WTC11 (cell line): Measurements from ENCODE around the gene KLHL11. TPM values are rescaled to one million over a fixed set of nuclear protein-coding genes. Genes with fewer than 3 reads are reported as not detected.

Experiments used
- ATAC-seq: fragments of 200-7000 bp; cut with Tn5 transposase; 2 replicates; pipeline ENCODE4 v1.10.0; 2021; ENCODE audit warnings: mild to moderate bottlenecking, moderate library complexity
- CTCF ChIA-PET: fragments of 300-600 bp; sonication (Branson Sonifier 250); formaldehyde crosslinking; loops from one replicate; lab custom pipeline; 2021; ENCODE audit warnings: antibody characterized with exemption; lab: Charles Lee
- POLR2A ChIA-PET: fragments of 350-600 bp; sonication (Branson Sonifier 250); formaldehyde crosslinking; loops from one replicate; lab custom pipeline; 2021; ENCODE audit warnings: antibody characterized with exemption; lab: Charles Lee
- DNase-seq: peaks from one replicate; pipeline ENCODE4 v3.0.0; 2021; ENCODE audit warnings: low spot score
- H3K27ac Mint-ChIP-seq: 2 replicates; pipeline ENCODE4 v1.8.0; 2021; ENCODE audit warnings: mixed read lengths
- H3K27me3 Mint-ChIP-seq: 2 replicates; pipeline ENCODE4 v1.8.0; 2021; ENCODE audit warnings: low read depth, mild to moderate bottlenecking, moderate library complexity, mixed read lengths
- H3K36me3 Mint-ChIP-seq: 2 replicates; pipeline ENCODE4 v1.8.0; 2021; ENCODE audit warnings: mixed read lengths
- H3K4me1 Mint-ChIP-seq: 2 replicates; pipeline ENCODE4 v1.8.0; 2022; ENCODE audit warnings: mixed read lengths
- H3K4me3 Mint-ChIP-seq: 2 replicates; pipeline ENCODE4 v1.8.0; 2021; ENCODE audit warnings: mild to moderate bottlenecking, moderate library complexity, mixed read lengths
- H3K9me3 Mint-ChIP-seq: 2 replicates; pipeline ENCODE4 v1.8.0; 2021; ENCODE audit warnings: mixed read lengths
- ETV6 ChIP-seq: sonication (generic); formaldehyde crosslinking; IDR thresholded peaks from 2 replicates; pipeline ENCODE4 v1.8.1; 2022; ENCODE audit warnings: mild to moderate bottlenecking, missing genetic modification reagents
- FOXJ3 ChIP-seq: sonication (generic); formaldehyde crosslinking; IDR thresholded peaks from 2 replicates; pipeline ENCODE4 v1.9.0; 2021; ENCODE audit warnings: missing genetic modification reagents, mild to moderate bottlenecking, borderline replicate concordance
- FOXK1 ChIP-seq: sonication (generic); formaldehyde crosslinking; IDR thresholded peaks from 2 replicates; pipeline ENCODE4 v1.8.0; 2022; ENCODE audit warnings: mild to moderate bottlenecking, moderate library complexity, missing genetic modification reagents
- PRRX2 ChIP-seq: fragments of 250-450 bp; sonication (Bioruptor Pico); IDR thresholded peaks from 2 replicates; pipeline ENCODE4 v1.8.0; 2021; ENCODE audit warnings: mild to moderate bottlenecking
- SMAD4 ChIP-seq: sonication (generic); formaldehyde crosslinking; IDR thresholded peaks from 2 replicates; pipeline ENCODE4 v1.8.0; 2022; ENCODE audit warnings: mild to moderate bottlenecking, missing genetic modification reagents
- SP1 ChIP-seq: sonication (generic); formaldehyde crosslinking; conservative IDR thresholded peaks from 2 replicates; pipeline ENCODE4 v1.8.1; 2022; ENCODE audit warnings: missing genetic modification reagents
- ZNF263 ChIP-seq: sonication (generic); formaldehyde crosslinking; IDR thresholded peaks from 2 replicates; pipeline ENCODE4 v1.8.1; 2022; ENCODE audit warnings: low read depth, mild to moderate bottlenecking, moderate library complexity, missing genetic modification reagents
- total RNA-seq: library from RNA; stranded (reverse); gene quantifications from 3 replicates; pipeline ENCODE4 v1.2.3, GENCODE V29; 2021
- TF ChIP-seq, protein P1 (sequence below): fragments of 250-450 bp; sonication (Bioruptor Pico); IDR thresholded peaks from 2 replicates; pipeline ENCODE4 v1.9.0; 2021; ENCODE audit warnings: mild to moderate bottlenecking
- TF ChIP-seq, protein P2 (sequence below): sonication (generic); formaldehyde crosslinking; IDR thresholded peaks from 2 replicates; pipeline ENCODE4 v1.8.1; 2022; ENCODE audit warnings: mild to moderate bottlenecking, moderate library complexity, missing genetic modification reagents
- TF ChIP-seq, protein P3 (sequence below): sonication (generic); formaldehyde crosslinking; IDR thresholded peaks from 2 replicates; pipeline ENCODE4 v1.8.1; 2023; ENCODE audit warnings: mild to moderate bottlenecking, missing genetic modification reagents, borderline replicate concordance
- TF ChIP-seq, protein P4 (sequence below): sonication (generic); formaldehyde crosslinking; IDR thresholded peaks from 2 replicates; pipeline ENCODE4 v1.8.0; 2023; ENCODE audit warnings: missing genetic modification reagents, mild to moderate bottlenecking, borderline replicate concordance
- TF ChIP-seq, protein P5 (sequence below): sonication (generic); formaldehyde crosslinking; IDR thresholded peaks from 2 replicates; pipeline ENCODE4 v1.8.1; 2023; ENCODE audit warnings: mild to moderate bottlenecking, moderate library complexity, missing genetic modification reagents

KLHL11 gene
- total RNA-seq, 1 experiment from 2014 or later: 15.0 TPM

DNA sequence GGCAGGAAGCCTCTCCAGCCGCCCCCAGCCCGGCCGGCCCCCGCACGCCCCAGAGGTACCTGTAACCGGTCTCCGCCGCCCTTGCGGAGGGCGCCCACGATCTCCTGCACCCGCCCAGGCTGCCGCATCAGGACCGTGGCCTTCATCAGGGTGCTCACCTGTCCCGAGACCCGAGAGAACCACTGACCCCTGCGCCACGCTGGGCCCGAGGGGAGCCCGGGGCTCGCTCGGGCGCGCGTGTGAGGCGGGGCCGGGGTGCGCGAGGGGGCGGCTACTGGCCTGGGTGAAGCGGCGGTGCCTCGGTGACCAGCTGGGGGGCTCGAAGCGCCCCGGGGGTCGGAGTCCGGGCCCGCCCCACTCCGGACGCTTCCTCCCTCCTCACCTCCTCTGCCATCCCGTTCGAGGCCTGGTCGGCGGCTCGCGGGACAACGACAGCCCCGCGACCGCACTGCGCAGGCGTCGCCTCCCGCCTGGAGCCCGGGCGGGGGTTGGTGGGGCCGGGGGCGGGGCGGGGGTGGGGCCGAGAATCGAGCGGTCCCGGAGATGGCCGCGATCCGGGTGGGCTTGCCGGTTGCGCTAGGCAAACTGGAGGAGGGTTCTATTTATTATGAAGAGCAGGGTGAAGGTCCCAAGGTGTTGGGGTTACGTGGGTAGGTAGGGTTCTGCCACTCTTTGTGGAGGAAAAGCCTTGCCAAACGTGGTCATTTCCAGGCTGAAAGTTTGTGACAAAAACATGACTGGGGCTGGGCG lies 29.2 kb downstream of the KLHL11 start, which contains the start of gene NT5C3B:
NT5C3B (minus strand) TSS at position 433 of the 750 bp plus-strand sequence; CDS start at position 394, 39 bp downstream.
- CTCF ChIA-PET: interaction anchor here (1.0 to 1.9 kb wide), 6 partner anchors 25 to 140 kb away, joined by 5 to 10 read pairs (median 6); partner anchors contain the start of genes JUP and P3H4

More for the DNA sequence above, 29.2 kb downstream of the KLHL11 start, which contains the start of gene NT5C3B:
- H3K4me1 Mint-ChIP-seq: peaks cover 9% of the 10 kb centered on the region
- DNase-seq (peak; percentile 60), ATAC-seq (peak; percentile 84)
- TF ChIP-seq, protein P1, sequence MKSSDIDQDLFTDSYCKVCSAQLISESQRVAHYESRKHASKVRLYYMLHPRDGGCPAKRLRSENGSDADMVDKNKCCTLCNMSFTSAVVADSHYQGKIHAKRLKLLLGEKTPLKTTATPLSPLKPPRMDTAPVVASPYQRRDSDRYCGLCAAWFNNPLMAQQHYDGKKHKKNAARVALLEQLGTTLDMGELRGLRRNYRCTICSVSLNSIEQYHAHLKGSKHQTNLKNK (CRISPR knock-in tag): no peak
- TF ChIP-seq, protein P2, sequence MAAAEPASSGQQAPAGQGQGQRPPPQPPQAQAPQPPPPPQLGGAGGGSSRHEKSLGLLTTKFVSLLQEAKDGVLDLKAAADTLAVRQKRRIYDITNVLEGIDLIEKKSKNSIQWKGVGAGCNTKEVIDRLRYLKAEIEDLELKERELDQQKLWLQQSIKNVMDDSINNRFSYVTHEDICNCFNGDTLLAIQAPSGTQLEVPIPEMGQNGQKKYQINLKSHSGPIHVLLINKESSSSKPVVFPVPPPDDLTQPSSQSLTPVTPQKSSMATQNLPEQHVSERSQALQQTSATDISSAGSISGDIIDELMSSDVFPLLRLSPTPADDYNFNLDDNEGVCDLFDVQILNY: no peak
- TF ChIP-seq ZNF263 (CRISPR knock-in tag): no peak
- no peak for TF ChIP-seq FOXK1 (CRISPR knock-in tag)
- TF ChIP-seq, protein P3, sequence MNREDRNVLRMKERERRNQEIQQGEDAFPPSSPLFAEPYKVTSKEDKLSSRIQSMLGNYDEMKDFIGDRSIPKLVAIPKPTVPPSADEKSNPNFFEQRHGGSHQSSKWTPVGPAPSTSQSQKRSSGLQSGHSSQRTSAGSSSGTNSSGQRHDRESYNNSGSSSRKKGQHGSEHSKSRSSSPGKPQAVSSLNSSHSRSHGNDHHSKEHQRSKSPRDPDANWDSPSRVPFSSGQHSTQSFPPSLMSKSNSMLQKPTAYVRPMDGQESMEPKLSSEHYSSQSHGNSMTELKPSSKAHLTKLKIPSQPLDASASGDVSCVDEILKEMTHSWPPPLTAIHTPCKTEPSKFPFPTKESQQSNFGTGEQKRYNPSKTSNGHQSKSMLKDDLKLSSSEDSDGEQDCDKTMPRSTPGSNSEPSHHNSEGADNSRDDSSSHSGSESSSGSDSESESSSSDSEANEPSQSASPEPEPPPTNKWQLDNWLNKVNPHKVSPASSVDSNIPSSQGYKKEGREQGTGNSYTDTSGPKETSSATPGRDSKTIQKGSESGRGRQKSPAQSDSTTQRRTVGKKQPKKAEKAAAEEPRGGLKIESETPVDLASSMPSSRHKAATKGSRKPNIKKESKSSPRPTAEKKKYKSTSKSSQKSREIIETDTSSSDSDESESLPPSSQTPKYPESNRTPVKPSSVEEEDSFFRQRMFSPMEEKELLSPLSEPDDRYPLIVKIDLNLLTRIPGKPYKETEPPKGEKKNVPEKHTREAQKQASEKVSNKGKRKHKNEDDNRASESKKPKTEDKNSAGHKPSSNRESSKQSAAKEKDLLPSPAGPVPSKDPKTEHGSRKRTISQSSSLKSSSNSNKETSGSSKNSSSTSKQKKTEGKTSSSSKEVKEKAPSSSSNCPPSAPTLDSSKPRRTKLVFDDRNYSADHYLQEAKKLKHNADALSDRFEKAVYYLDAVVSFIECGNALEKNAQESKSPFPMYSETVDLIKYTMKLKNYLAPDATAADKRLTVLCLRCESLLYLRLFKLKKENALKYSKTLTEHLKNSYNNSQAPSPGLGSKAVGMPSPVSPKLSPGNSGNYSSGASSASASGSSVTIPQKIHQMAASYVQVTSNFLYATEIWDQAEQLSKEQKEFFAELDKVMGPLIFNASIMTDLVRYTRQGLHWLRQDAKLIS: 0 out of 2 replicates have a peak, but pooled peaks have one; percentile 40
- no peak for TF ChIP-seq FOXJ3 (CRISPR knock-in tag)
- no peak for TF ChIP-seq PRRX2
- TF ChIP-seq, protein P4, sequence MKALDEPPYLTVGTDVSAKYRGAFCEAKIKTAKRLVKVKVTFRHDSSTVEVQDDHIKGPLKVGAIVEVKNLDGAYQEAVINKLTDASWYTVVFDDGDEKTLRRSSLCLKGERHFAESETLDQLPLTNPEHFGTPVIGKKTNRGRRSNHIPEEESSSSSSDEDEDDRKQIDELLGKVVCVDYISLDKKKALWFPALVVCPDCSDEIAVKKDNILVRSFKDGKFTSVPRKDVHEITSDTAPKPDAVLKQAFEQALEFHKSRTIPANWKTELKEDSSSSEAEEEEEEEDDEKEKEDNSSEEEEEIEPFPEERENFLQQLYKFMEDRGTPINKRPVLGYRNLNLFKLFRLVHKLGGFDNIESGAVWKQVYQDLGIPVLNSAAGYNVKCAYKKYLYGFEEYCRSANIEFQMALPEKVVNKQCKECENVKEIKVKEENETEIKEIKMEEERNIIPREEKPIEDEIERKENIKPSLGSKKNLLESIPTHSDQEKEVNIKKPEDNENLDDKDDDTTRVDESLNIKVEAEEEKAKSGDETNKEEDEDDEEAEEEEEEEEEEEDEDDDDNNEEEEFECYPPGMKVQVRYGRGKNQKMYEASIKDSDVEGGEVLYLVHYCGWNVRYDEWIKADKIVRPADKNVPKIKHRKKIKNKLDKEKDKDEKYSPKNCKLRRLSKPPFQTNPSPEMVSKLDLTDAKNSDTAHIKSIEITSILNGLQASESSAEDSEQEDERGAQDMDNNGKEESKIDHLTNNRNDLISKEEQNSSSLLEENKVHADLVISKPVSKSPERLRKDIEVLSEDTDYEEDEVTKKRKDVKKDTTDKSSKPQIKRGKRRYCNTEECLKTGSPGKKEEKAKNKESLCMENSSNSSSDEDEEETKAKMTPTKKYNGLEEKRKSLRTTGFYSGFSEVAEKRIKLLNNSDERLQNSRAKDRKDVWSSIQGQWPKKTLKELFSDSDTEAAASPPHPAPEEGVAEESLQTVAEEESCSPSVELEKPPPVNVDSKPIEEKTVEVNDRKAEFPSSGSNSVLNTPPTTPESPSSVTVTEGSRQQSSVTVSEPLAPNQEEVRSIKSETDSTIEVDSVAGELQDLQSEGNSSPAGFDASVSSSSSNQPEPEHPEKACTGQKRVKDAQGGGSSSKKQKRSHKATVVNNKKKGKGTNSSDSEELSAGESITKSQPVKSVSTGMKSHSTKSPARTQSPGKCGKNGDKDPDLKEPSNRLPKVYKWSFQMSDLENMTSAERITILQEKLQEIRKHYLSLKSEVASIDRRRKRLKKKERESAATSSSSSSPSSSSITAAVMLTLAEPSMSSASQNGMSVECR (CRISPR knock-in tag): no peak
- no peak for TF ChIP-seq SP1 (CRISPR knock-in tag)
- TF ChIP-seq ETV6 (CRISPR knock-in tag): peak; percentile 49
- TF ChIP-seq SMAD4 (CRISPR knock-in tag): no peak
- TF ChIP-seq, protein P5, sequence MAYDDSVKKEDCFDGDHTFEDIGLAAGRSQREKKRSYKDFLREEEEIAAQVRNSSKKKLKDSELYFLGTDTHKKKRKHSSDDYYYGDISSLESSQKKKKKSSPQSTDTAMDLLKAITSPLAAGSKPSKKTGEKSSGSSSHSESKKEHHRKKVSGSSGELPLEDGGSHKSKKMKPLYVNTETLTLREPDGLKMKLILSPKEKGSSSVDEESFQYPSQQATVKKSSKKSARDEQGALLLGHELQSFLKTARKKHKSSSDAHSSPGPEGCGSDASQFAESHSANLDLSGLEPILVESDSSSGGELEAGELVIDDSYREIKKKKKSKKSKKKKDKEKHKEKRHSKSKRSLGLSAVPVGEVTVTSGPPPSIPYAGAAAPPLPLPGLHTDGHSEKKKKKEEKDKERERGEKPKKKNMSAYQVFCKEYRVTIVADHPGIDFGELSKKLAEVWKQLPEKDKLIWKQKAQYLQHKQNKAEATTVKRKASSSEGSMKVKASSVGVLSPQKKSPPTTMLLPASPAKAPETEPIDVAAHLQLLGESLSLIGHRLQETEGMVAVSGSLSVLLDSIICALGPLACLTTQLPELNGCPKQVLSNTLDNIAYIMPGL (CRISPR knock-in tag): peak; percentile 66
- no peak within 1 kb of the TSS for H3K27ac Mint-ChIP-seq
- POLR2A ChIA-PET: interaction anchor here (0.6 to 1.2 kb wide), 3 partner anchors 9 to 50 kb away, joined by 3 to 7 read pairs (median 3); partner anchors contain the start of genes JUP and KLHL11
- no peaks in the 10 kb centered on the region for H3K9me3 Mint-ChIP-seq
- peak within 1 kb of the TSS; percentile 81 for H3K4me3 Mint-ChIP-seq
- H3K36me3 Mint-ChIP-seq: peaks cover 22% of the 10 kb centered on the region
- H3K27me3 Mint-ChIP-seq: peaks cover 14% of the 10 kb centered on the region
